C4-2B (cell line): Measurements from ENCODE around the gene ACR.
"Not testable (repeated sequence)": the region's sequence is repeated elsewhere in the genome, so short reads cannot be mapped to it uniquely, and the experiment has no call there.

Experiments
- ZFX ChIP-seq: fragments of 450-650 bp; IDR thresholded peaks from 2 replicates; pipeline ENCODE4 v1.6.1; 2017
- TF ChIP-seq, protein P1 (sequence below): fragments of 450-650 bp; conservative IDR thresholded peaks from 2 replicates; pipeline ENCODE4 v1.5.1; 2017; ENCODE audit warnings: mild to moderate bottlenecking

- TF ChIP-seq, protein P1, sequence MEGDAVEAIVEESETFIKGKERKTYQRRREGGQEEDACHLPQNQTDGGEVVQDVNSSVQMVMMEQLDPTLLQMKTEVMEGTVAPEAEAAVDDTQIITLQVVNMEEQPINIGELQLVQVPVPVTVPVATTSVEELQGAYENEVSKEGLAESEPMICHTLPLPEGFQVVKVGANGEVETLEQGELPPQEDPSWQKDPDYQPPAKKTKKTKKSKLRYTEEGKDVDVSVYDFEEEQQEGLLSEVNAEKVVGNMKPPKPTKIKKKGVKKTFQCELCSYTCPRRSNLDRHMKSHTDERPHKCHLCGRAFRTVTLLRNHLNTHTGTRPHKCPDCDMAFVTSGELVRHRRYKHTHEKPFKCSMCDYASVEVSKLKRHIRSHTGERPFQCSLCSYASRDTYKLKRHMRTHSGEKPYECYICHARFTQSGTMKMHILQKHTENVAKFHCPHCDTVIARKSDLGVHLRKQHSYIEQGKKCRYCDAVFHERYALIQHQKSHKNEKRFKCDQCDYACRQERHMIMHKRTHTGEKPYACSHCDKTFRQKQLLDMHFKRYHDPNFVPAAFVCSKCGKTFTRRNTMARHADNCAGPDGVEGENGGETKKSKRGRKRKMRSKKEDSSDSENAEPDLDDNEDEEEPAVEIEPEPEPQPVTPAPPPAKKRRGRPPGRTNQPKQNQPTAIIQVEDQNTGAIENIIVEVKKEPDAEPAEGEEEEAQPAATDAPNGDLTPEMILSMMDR: not testable (repeated sequence)
- TF ChIP-seq ZFX: not testable (repeated sequence)
Measured at GRCh38 chr22:50759597-50760341, 21.8 kb downstream of the ACR start.
